HTERT RPE-1 (cell line): ENCODE data around the gene GSG1L.

Source experiments
- in situ Hi-C: fragments of 300-500 bp; cut with MboI; formaldehyde crosslinking; loops from 4 replicates; pipeline ENCODE4 v1.14.3; 2020; ENCODE audit warnings: low sequenced_read_pairs

The GSG1L gene

GRCh38 chr16:28092721-28093384 lies 29.3 kb upstream of the GSG1L start:
- in situ Hi-C loops, result no loop called here

- in situ Hi-C loops, result no loop called here
These were observed 28.1 kb upstream of the GSG1L start for GRCh38 chr16:28091656-28092055.

- in situ Hi-C loops, result no loop called here
These were observed 27.3 kb upstream of the GSG1L start for GRCh38 chr16:28090646-28091377.

GRCh38 chr16:28089992-28090365 lies 26.5 kb upstream of the GSG1L start:
- in situ Hi-C loops, result no loop called here

- in situ Hi-C loops, result no loop called here
These were observed 25.9 kb upstream of the GSG1L start for GRCh38 chr16:28089205-28089991.

GRCh38 chr16:28087675-28088300 lies 24.3 kb upstream of the GSG1L start:
- in situ Hi-C loops, result no loop called here

- in situ Hi-C loops, result no loop called here
These were observed 23.7 kb upstream of the GSG1L start for GRCh38 chr16:28087140-28087660.

- in situ Hi-C loops, result no loop called here
These were observed 22.9 kb upstream of the GSG1L start for GRCh38 chr16:28086186-28087139.

GRCh38 chr16:28085389-28086171 lies 22.1 kb upstream of the GSG1L start:
- in situ Hi-C loops, result no loop called here

- in situ Hi-C loops, result no loop called here
These were observed 20.7 kb upstream of the GSG1L start for GRCh38 chr16:28084209-28084608.

- in situ Hi-C loops, result no loop called here
These were observed 19.1 kb upstream of the GSG1L start for GRCh38 chr16:28082624-28083023.

- in situ Hi-C loops, result no loop called here
These were observed 18.0 kb upstream of the GSG1L start for GRCh38 chr16:28081391-28081968.

GRCh38 chr16:28078261-28078660 lies 14.7 kb upstream of the GSG1L start:
- in situ Hi-C loops, result no loop called here

GRCh38 chr16:28073836-28074235 lies 10.3 kb upstream of the GSG1L start:
- in situ Hi-C loops, result no loop called here

- in situ Hi-C loops, result no loop called here
These were observed 8.6 kb upstream of the GSG1L start for GRCh38 chr16:28072087-28072486.

GRCh38 chr16:28069971-28070794 lies 6.7 kb upstream of the GSG1L start:
- in situ Hi-C loops, result no loop called here

- in situ Hi-C loops, result no loop called here
These were observed 5.5 kb upstream of the GSG1L start for GRCh38 chr16:28068976-28069375.
